Measurements from ENCODE around the gene ITIH3.
"Not testable (repeated sequence)": the region's sequence is repeated elsewhere in the genome, so short reads cannot be mapped to it uniquely, and the experiment has no call there.

GRCh38 chr3:52776486-52776885 lies 18.1 kb upstream of the ITIH3 start:
- TF ChIP-seq, protein P1, sequence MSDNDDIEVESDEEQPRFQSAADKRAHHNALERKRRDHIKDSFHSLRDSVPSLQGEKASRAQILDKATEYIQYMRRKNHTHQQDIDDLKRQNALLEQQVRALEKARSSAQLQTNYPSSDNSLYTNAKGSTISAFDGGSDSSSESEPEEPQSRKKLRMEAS (IDR thresholded peaks at IDR 0.05), result not testable (repeated sequence)
- TF ChIP-seq TAF1 (conservative IDR thresholded peaks at IDR 0.05); CTCF (IDR thresholded peaks at IDR 0.05; ENCODE audit: low read depth, low read length, missing input control); YY1 (IDR thresholded peaks at IDR 0.05); RAD21 (IDR thresholded peaks at IDR 0.05); RXRA (IDR thresholded peaks at IDR 0.05): not testable (repeated sequence)
- TF ChIP-seq, protein P2, sequence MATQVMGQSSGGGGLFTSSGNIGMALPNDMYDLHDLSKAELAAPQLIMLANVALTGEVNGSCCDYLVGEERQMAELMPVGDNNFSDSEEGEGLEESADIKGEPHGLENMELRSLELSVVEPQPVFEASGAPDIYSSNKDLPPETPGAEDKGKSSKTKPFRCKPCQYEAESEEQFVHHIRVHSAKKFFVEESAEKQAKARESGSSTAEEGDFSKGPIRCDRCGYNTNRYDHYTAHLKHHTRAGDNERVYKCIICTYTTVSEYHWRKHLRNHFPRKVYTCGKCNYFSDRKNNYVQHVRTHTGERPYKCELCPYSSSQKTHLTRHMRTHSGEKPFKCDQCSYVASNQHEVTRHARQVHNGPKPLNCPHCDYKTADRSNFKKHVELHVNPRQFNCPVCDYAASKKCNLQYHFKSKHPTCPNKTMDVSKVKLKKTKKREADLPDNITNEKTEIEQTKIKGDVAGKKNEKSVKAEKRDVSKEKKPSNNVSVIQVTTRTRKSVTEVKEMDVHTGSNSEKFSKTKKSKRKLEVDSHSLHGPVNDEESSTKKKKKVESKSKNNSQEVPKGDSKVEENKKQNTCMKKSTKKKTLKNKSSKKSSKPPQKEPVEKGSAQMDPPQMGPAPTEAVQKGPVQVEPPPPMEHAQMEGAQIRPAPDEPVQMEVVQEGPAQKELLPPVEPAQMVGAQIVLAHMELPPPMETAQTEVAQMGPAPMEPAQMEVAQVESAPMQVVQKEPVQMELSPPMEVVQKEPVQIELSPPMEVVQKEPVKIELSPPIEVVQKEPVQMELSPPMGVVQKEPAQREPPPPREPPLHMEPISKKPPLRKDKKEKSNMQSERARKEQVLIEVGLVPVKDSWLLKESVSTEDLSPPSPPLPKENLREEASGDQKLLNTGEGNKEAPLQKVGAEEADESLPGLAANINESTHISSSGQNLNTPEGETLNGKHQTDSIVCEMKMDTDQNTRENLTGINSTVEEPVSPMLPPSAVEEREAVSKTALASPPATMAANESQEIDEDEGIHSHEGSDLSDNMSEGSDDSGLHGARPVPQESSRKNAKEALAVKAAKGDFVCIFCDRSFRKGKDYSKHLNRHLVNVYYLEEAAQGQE (IDR thresholded peaks at IDR 0.05), result not testable (repeated sequence)
